SW 1271 (cell line): Measurements from ENCODE around the gene SLC6A6.

ENCODE experiments used
- DNase-seq, 2 experiments: peaks; one replicate each; lab custom pipeline; 2025; lab: John Stamatoyannopoulos, UW

The SLC6A6 gene

GRCh38 chr3:14454639-14455310 is 52.4 kb downstream of the SLC6A6 start:
- no peak for DNase-seq

GRCh38 chr3:14455571-14456317 is 53.3 kb downstream of the SLC6A6 start:
- DNase-seq: no peak

GRCh38 chr3:14456794-14457193 is 54.4 kb downstream of the SLC6A6 start:
- DNase-seq: no peak

- no peak for DNase-seq
These were observed 55.1 kb downstream of the SLC6A6 start for GRCh38 chr3:14457481-14457880.

GRCh38 chr3:14457999-14458398 is 55.6 kb downstream of the SLC6A6 start:
- no peak for DNase-seq

GRCh38 chr3:14458434-14459275 is 56.2 kb downstream of the SLC6A6 start:
- DNase-seq: no peak

GRCh38 chr3:14459384-14459783 is 57.0 kb downstream of the SLC6A6 start:
- DNase-seq: no peak

GRCh38 chr3:14459787-14460186 is 57.4 kb downstream of the SLC6A6 start:
- no peak for DNase-seq

GRCh38 chr3:14460342-14461005 is 58.1 kb downstream of the SLC6A6 start:
- DNase-seq: no peak

- no peak for DNase-seq
These were observed 58.8 kb downstream of the SLC6A6 start for GRCh38 chr3:14461006-14461747.

- DNase-seq: peak in 1 of 2 experiments; percentile 67
These were observed 59.4 kb downstream of the SLC6A6 start for GRCh38 chr3:14461748-14462324.

GRCh38 chr3:14462738-14463137 is 60.3 kb downstream of the SLC6A6 start:
- no peak for DNase-seq

- no peak for DNase-seq
These were observed 61.1 kb downstream of the SLC6A6 start for GRCh38 chr3:14463330-14464140.

- DNase-seq: no peak
These were observed 61.7 kb downstream of the SLC6A6 start for GRCh38 chr3:14464141-14464465.

GRCh38 chr3:14464521-14464920 is 62.1 kb downstream of the SLC6A6 start:
- no peak for DNase-seq

- DNase-seq: no peak
These were observed 63.0 kb downstream of the SLC6A6 start for GRCh38 chr3:14465425-14465824.

- no peak for DNase-seq
These were observed 63.9 kb downstream of the SLC6A6 start for GRCh38 chr3:14466179-14466903.

- no peak for DNase-seq
These were observed 65.6 kb downstream of the SLC6A6 start for GRCh38 chr3:14467814-14468620.

GRCh38 chr3:14468621-14468981 is 66.2 kb downstream of the SLC6A6 start:
- DNase-seq: no peak
